ENCODE measurements around the gene SETBP1.
"Not testable (repeated sequence)": the region's sequence is repeated elsewhere in the genome, so short reads cannot be mapped to it uniquely, and the experiment has no call there.

The SETBP1 gene

DNA sequence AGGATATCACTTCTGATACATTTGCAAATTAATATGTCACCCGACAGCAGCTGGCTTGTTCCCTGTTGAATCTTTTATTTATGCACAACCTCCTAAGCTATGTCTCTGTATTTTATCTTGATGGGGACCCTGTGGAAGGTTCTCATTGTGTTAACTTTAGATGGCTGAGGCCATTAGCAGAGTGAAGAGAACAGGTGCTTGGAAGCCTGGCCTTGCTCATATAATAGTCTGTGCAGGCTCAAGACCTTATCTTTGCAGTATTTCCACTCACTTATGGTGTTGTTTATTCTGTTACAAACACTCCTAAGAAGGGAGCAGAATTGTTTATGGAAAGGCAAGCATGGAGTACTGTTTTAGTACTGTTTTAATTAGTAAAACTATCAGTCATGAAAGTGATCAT, 107.6 kb downstream of the SETBP1 start:
- FAIRE-seq: no peak
- DNase-seq (ENCODE audit: low spot score): no peak

DNA sequence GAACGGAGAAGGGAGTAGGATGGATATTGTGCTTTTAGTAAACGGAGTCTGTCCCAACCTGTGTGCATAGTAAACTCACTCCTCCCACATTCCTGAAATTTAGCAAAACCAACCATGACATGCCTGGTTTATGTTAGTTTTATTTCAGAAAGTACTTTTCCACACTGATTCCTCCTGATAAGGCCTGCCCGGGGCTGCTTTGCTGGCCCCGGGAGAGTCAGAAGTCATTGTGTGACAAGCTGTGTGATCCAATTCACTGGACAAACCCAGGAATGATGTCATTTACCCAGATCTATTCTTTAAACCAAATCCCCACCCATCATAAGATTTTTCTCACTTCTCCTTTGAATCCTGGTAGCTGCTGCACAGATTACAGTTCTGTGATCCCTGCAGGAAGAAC, 109.0 kb downstream of the SETBP1 start:
- no peak for FAIRE-seq
- DNase-seq (ENCODE audit: low spot score): no peak

DNA sequence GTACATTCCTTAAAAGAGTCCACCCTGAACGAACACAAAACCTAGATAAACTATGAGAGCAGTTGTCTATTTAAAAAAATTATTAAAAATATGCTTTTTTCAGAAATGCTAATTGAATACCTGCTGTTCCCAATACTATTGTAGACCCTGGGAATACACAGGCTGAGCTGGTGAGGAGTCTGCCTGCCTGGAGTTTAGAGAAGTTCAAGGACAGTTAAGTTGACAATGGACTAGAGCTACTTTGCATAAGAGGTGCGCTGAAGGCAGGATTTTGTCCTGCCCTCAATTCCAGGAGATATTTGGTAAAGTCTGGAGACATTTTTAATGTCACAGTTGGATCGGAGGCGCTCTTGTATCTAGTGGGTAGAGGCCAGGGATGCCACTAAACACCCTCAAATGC, 110.2 kb downstream of the SETBP1 start:
- FAIRE-seq: no peak
- no peak for DNase-seq (ENCODE audit: low spot score)

DNA sequence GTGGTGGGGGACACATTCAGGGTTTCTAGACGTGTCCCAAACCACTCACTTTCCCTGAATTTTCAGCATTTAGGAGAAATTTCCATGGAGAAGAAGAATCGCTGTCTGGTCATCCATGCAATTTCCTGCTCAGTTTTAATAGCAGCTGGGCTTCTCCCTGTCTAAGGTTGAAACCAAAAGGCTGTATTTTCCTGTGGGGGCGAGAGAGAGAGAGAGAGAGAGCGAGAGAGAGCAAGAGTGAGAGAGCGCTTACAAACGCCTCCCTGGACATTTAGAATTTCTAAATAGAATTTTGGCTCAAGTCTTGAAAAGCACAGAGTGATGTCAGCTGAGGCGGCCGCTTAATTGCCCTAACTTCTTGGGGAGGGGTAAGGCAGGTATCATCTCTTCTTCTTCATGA, 110.8 kb downstream of the SETBP1 start:
- FAIRE-seq (no peak), DNase-seq (ENCODE audit: low spot score) (no peak)

DNA sequence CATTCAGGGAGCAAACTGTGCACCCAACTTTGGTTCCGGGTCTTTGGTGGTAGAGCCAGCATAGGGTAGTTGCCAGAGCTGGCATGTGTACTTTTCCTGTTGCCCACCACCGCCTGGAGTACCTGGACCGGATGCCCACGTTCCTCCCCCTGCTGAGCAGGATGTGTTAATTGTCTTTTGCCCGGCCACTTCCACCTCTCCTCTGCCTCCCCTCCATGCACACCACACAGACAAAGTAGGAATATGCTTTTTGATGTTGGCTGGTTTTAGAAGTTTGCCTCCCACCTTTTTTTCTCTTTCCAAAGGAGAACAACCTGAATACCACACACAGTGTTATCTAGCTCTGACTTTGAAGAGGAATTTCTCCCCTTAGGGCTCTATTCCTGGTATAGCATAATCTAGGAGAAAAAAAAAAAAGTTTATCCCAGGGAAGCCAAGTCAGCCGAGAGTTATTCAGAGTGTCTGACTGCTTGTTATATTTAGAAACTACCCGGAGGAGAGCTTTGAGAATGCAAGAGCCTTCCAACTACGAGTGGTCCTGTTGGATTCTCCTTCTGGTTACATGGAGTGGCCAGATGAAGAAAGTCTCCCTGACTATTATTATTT, 111.9 kb downstream of the SETBP1 start:
- no peak for FAIRE-seq
- DNase-seq (ENCODE audit: low spot score): no peak

DNA sequence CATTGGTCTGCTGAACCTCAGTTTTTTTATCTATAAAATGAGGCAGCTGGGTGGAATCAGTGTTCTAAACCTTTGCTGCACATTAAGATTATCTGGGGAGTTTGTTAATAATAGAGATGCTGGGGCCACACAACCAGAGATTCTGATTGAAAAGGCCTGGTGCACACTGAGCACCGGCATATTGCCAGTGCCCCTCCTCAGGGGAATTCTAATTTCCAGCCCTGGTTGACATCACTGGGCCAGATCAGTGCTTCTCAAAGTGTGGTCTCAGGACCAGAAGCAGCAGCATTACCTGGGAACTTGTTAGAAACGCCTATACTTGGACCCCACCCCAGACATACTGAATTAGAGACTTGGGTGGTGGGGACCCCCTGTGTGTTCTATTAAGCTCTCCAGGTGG, 112.5 kb downstream of the SETBP1 start:
- DNase-seq (ENCODE audit: low spot score) (no peak), FAIRE-seq (no peak)

DNA sequence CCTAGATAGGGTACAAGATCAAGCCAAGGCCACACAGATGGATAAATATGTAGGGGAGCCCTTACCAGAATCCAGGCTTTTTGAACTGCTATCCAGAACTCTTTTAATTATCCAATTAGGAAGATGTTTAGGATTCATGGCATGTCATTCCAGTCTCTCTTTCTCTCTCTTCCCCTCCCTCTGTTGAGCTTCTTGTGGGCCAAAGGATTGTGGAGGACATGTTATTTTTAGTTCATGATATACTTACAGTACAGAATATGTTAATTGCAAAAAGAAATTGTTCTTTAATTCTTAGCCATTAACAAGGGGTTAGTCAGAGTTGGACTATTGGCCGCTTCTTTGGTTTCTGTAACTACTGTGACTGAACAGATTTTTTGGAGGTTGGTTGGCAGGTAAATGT, 113.0 kb downstream of the SETBP1 start:
- no peak for FAIRE-seq
- DNase-seq (ENCODE audit: low spot score): no peak

DNA sequence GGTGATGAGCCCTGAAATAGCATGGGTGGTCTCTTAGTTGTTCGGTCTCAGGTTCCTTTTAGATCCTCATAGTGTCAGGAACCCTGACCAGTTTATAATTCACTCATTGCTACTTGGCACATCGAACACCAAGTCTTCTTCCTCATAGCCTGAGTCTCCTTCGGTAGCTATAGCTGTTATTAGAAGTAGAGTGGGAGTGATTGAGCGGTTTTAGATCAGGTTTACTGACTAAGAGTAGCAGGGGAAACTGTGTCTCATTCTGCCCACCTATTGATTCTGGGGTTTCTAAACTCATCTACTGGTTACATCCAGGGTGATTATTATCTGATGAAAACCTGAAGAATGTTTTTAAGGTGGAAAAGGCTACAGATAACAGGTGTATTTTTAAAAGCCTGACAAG, 114.6 kb downstream of the SETBP1 start:
- DNase-seq (ENCODE audit: low spot score) (no peak), FAIRE-seq (no peak)

DNA sequence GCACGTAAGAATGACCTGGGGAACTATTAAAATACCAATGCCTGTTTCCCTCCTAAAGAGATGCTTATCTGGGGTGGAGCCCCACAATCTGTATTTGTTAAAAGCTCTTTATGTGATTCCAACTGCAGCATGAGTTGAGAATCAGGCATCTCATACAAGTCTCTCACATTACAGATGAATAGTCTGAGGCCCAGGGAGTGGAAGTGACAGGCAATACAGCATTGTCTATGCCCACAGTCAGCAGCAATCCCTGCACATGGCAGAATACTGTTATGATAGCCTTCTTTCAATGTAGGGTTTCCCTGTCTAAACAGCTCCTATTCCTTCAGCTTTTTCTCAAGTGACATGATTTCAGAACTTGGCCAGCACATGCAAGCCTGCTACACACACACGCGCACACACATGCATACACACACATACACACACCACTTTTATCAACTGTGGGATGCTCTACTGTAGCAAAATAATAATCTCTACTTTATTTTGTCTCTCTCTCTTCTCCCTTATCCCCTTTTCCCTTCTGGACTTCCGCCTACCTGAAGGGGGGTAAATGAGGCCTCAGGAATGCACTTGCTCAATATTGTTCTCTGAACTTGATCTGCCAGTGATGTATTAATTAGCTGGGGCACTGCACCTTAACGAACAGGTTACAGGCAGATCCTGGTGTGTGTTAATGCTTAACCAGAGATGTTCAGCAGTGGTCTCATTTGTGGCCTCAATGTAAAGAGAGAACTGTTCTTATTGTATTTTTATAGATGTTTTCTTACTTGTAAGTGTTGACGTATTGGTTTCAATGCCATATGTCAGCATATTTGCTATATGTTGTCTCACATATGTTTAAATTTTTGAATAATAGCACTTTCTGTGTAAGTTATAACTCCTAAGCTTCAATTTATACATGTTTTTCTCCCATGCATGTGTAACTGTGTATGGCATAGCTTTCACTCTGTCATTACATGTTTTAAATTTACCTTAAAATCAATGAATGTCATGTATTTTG, 116.0 kb downstream of the SETBP1 start:
- FAIRE-seq (no peak), DNase-seq (ENCODE audit: low spot score) (no peak)

DNA sequence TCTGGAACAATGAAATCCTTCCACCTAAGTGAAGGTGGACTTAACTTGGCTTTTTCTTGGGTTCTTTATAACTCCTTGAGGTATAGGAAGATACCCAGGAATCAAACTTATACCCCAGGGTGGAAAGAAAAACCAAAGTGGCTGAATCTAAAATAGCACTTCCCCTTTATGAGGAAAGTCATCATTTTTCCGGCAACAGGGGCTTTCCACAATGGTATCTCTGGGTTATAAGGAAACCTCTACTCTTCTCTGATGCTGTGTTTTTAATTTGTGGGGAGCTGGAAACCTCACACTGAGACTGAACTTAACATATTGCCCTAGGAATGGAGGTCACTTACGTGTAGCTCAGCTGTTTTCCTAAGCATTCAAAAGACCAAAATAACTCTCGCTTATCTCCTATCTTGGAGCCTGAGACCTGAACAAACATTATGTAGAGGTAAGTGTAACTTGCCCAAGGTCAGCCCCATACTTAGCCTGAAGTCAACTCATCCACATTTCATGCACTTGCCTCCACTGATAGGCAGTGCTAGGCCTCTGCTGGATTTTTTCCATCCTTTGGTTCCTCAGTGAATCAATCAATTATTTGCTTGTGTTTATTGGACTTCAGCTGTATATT, 117.9 kb downstream of the SETBP1 start:
- FAIRE-seq (no peak), DNase-seq (ENCODE audit: low spot score) (no peak)

DNA sequence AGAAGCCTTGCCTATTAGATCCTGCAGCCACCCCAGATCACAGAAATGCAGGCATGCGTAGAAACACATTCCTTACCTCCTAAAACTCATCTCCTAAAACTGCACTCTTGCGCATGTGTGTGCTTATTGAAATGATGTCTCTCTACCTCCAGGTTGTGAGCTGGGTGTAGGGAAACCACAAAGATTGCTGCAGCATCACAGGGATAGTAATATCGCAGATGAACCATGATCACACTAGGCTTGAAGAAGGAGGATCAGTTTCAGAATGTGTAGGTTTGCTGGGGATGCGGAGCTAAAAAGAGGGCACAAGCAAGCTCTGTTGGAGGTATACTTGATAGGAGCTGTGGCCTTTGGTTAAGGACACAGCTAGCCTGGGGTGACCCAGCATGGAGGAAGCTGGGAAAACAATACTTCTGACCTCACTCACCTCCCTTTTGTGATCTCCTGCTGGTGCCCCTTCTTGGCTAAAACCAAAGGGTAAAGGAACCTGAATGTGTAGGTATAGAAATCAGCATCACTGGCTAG, 118.8 kb downstream of the SETBP1 start:
- DNase-seq (ENCODE audit: low spot score) (no peak), FAIRE-seq (no peak)

DNA sequence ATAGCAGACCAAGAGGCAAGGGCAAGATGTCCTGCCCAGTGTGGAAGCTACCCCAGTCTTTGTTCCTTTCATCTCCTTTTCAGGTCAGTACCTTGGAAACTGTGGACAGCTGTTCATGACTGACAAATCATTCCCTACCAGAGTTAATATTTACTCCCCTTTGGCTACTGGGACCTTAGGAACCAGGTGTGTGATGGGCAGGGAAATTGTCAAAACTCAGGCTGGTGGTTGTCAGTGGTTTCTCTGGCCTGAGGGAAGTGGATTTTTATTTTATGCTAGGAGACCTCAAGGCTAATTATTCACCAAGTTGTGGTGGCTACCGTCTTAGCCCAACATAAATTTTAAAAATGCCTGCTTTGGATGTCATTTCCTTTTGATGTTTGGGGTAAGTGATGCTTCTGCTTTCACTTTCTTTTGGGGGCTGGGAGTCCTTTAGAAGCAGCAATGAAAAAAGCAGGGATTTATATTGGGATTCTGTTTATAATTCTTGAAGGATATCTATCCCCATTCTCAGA, 119.3 kb downstream of the SETBP1 start:
- DNase-seq (ENCODE audit: low spot score) (no peak), FAIRE-seq (no peak)

DNA sequence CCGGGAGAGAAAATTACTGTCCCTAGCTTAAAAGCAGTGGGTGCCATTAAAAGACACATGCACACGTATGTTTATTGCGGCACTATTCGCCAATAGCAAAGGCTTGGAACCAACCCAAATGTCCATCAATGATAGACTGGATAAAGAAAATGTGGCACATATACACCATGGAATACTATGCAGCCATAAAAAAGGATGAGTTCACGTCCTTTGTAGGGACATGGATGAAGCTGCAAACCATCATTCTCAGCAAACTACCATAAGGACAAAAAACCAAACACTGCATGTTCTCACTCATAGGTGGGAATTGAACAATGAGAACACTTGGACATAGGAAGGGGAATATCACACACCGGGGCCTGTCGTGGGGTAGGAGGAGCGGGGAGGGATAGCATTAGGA, 120.1 kb downstream of the SETBP1 start:
- FAIRE-seq; DNase-seq (ENCODE audit: low spot score): not testable (repeated sequence)

DNA sequence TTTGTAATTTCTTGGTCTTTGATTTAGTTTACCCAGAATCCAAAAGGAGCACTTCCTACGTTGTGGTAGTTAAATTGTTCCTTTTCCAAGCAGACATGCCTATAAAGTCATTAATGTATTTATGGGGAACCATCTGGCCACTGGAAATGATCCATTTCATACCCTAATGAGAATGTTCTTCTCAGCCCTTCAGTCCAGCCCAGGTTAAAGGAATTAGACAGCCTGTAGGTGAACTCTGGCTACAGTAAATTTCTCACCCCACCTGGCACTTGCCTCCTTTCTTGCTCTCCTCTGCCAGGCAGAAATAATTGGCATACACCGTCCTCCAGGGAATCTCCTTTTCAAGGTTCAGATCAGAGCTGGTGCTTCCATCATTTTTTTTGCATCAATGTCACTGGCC, 121.1 kb downstream of the SETBP1 start:
- FAIRE-seq: no peak
- no peak for DNase-seq (ENCODE audit: low spot score)

DNA sequence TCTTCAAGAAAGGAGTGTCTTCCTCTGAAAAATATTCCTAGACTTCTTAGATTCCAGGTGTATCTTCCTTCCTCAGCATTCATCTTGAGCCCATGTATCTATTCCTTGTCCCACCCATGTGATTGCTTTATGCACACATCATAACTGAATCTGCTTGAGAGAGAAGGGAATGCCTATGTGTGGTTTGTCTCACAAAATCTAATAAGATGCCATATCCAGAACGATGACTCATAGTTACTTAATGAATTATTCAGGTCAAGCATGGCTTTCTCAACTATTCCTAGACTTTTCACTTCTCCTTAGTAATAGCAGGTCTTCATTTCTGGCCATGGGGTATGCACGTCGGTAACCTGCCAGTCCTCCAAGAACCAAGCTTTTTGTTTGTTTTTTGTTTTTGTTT, 121.8 kb downstream of the SETBP1 start:
- DNase-seq (ENCODE audit: low spot score): no peak
- no peak for FAIRE-seq

DNA sequence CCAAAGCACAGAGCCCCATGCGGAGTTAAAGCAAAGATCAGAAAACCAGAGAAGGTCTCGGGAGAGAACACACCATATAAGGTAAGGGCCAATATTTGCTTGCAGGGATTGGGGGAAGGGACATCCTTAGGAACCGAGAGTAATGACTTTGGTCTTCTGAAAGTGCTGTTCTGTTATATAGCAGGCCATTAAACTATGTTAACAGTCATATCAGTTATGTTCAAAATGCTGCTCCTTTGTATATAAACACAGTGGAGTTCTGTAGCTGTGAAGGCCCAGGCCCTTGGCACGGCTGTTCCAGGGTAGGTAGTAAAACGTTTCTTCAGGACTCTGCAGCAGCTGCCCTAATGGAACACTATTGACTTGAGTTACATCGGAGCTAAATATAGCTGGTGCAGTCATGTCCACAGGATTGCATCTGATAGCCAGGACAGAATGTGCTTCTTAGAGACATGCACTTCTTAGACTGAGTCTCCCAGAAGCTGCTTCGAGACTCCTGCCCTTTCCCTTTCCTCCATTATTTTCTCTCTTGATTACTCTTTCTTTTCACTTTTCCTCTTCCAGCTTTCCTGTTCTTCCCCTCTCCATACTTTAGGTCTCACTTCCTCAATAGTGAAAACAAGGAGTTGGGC, 122.4 kb downstream of the SETBP1 start:
- no peak for DNase-seq (ENCODE audit: low spot score)
- FAIRE-seq: no peak

DNA sequence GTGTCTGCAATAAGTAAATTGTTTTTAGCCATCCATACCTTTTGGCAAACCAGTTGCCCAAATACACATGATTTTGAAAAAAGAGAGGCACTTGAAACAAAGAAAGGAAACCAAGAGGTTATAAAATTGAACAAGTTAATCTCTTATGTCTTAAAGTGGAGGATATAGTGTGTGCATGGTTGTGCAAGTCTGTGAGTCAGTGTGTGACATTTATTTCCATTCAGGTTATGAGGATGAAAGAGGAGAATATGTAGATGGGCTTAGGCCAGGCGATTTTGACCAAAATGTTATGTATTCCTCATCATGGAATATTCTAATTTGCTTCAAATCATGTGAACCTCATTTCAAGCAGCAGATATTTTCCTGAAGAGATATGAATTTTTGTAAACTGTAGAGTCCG, 123.3 kb downstream of the SETBP1 start:
- no peak for FAIRE-seq
- DNase-seq (ENCODE audit: low spot score): no peak

DNA sequence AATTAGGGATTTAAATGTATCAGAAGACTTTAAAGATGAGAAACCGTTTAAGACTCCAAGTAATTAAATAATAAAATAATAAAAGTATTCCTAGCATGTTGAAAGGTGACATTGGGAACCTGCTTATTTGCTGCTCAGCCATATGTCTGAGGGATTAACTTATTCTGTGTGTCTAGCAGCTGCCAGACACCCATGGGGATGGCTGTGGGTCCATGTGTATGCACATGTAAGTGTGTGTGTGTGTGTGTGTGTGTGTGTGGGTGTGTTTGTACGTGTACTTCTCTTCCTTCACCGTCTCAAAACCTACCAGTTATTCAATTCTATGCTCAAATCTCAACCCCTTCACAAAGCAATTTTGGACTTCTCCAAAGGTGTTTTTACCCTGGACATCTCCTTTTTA, 124.5 kb downstream of the SETBP1 start:
- FAIRE-seq (no peak), DNase-seq (ENCODE audit: low spot score) (no peak)

DNA sequence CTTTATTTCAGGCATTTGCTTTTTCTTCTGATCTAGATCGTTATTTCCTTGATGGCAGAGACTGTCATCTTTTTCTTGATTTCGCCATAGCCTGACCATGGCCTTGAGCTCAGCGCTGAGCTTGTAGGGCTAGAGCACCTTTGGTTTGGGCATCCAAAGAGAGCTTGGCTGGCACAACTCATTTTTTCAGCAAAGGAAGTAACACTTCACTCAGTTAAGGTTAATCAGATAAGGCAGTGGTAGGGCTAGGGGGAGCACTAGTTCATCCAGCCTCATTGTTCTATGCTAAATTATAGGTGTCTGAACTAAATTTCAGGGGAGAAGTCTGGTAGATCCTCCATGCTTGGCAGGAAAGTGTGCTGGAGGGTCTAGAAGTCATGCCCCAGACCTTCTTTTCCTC, 125.0 kb downstream of the SETBP1 start:
- FAIRE-seq (no peak), DNase-seq (ENCODE audit: low spot score) (no peak)

DNA sequence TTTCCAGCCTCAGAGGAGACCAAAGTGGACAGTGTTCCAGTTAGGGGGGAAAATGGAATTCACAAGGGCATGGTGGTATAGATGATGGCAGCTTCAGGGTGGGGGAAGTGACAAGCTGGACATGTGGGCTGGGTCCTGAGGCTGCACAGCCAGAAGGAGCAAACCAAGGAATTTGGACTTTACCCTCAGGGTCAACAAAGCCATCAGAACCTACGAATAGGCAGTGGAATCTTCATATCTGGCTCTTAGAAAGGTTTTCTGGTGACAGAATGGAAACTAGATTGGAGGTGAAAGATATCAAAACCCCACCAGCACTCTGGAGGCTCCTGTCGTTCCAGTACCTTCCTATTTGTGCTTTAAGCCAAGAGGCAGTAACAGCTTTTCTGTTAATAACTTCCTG, 127.1 kb downstream of the SETBP1 start:
- FAIRE-seq: no peak

DNA sequence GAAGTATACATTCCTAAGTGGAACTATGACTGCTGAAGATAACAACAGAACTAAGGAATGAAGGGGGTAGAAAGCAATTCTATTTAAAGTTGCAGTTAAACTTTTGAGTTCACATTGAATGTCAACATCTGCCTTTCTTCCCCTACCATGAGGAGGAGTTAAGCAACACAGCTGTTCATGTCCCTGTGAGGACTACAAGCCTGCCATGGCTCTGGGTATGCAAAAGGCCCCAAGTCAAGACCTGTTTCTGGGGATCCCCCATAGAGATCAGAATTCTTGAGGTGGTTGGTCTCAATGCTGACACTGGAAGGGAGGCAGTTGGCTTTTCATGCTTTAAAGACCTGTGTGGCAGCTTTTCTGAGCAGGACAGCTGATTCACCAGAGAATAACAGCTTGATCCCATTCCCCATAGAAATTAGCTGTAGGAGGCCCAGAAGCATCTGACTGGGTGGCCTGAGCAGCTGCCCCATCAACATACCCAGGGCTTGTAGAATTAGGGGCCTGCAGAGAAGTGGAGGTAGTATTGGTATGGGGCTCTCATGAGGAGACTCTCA, 131.0 kb downstream of the SETBP1 start:
- FAIRE-seq: no peak

More for the DNA sequence above, 127.1 kb downstream of the SETBP1 start:
- DNase-seq (ENCODE audit: low spot score): no peak

More for the DNA sequence above, 131.0 kb downstream of the SETBP1 start:
- DNase-seq (ENCODE audit: low spot score): no peak

Measured in urothelium cell line (cell line).